Brain microvascular endothelial cell (primary cell): ENCODE data around the gene USP17L10.
"Not testable (repeated sequence)": the region's sequence is repeated elsewhere in the genome, so short reads cannot be mapped to it uniquely, and the experiment has no call there.

Source experiments
- DNase-seq: peaks from one replicate; pipeline ENCODE4 v3.0.0-alpha.2; 2020
- H3K27ac ChIP-seq: fragments of 250-450 bp; sonication (Bioruptor Pico); 2 replicates; pipeline ENCODE4 v1.5.1; 2020; ENCODE audit warnings: mild to moderate bottlenecking, moderate library complexity
- H3K27me3 ChIP-seq: fragments of 250-450 bp; sonication (Bioruptor Pico); replicated peaks from 2 replicates; pipeline ENCODE4 v1.5.1; 2020; ENCODE audit warnings: mild to moderate bottlenecking
- H3K36me3 ChIP-seq: fragments of 250-450 bp; sonication (Bioruptor Pico); replicated peaks from 2 replicates; pipeline ENCODE4 v1.5.1; 2020; ENCODE audit warnings: mild to moderate bottlenecking
- H3K4me3 ChIP-seq: 2 replicates; pipeline ENCODE4 v1.5.1; 2011; ENCODE audit warnings: low read depth, mild to moderate bottlenecking, control low read depth, low read length, moderate library complexity
- in situ Hi-C: cut with HindIII; loops from 2 replicates; pipeline ENCODE4 v1.10.0; 2017; ENCODE audit warnings: low sequenced_read_pairs, low pct_ligation_motif_present

The USP17L10 gene, protein sequence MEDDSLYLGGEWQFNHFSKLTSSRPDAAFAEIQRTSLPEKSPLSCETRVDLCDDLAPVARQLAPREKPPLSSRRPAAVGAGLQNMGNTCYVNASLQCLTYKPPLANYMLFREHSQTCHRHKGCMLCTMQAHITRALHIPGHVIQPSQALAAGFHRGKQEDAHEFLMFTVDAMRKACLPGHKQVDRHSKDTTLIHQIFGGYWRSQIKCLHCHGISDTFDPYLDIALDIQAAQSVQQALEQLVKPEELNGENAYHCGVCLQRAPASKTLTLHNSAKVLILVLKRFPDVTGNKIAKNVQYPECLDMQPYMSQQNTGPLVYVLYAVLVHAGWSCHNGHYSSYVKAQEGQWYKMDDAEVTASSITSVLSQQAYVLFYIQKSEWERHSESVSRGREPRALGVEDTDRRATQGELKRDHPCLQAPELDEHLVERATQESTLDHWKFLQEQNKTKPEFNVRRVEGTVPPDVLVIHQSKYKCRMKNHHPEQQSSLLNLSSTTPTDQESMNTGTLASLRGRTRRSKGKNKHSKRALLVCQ

DNA sequence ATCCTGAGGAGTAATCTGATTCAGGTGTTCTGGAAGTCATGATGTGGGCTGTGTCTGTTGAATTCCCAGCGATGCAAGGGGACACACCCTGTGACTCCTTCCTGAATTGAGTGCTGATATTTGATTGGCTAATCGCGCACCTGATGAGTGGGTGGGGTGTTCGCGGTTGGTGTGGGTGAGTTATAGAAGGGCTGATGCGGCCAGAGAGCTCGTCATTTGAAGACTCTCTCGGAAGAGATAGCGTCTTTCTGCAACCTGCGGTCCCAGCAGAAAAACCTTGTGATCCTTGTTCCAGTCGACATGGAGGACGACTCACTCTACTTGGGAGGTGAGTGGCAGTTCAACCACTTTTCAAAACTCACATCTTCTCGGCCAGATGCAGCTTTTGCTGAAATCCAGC, at the start of gene USP17L10:
Gene USP17L10 (plus strand): TSS at position 301 of the 400 bp plus-strand sequence. CDS start 0 bp downstream, at position 301.
- H3K27me3 ChIP-seq, H3K27ac ChIP-seq, H3K36me3 ChIP-seq, H3K4me3 ChIP-seq, in situ Hi-C loops, DNase-seq: not testable (repeated sequence)

DNA sequence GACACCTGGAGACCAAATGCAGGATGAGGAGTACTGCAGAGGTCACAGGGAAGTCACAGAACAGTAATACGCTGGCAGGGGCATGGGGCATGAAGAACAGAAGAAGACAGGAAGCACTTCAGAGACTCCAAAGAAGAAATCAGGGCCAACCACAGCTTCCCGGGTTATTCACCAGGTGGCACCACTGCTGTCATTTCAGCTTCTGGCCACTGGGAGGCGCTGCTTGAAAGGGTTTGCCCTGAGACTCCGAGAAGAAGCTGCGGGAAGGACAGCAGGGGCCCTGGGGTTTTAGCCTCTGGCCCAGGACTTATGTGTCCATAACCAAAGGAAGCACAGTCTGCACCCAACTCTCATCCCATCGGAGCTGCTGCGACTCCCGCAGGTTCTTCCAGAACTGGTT, 44.5 kb upstream of the USP17L10 start:
- in situ Hi-C loops, H3K27ac ChIP-seq, H3K36me3 ChIP-seq, DNase-seq, H3K27me3 ChIP-seq, H3K4me3 ChIP-seq: not testable (repeated sequence)

GRCh38 chr4:9169791-9170459, 40.5 kb upstream of the USP17L10 start, which contains the start of gene FAM90A26:
Gene FAM90A26 (plus strand): TSS chr4:9170409. CDS start chr4:9173173, 2,764 bp downstream.
- DNase-seq, in situ Hi-C loops, H3K36me3 ChIP-seq, H3K4me3 ChIP-seq, H3K27ac ChIP-seq, H3K27me3 ChIP-seq: not testable (repeated sequence)

DNA sequence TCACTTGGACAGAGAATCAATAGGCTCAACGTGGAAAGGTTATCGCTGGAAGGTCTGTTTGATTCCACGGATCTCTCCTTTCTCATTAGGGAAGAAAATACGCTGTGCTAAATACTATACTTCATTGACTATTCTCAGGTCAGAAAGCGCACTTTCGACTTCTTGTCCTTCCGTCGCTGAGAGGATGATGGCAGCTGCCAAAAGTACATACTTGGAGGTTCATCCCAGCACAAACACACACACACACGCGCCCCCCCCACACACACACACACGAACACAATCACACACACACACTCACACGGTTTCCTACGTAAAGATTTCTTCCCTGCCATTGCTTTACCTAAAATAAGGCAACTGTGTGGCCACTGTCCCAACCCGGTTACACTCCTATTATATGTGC, 4.2 kb downstream of the USP17L10 start:
- DNase-seq, in situ Hi-C loops, H3K36me3 ChIP-seq, H3K27me3 ChIP-seq, H3K27ac ChIP-seq, H3K4me3 ChIP-seq: not testable (repeated sequence)

GRCh38 chr4:9215105-9215504, 4.6 kb downstream of the USP17L10 start, which contains the start of gene USP17L11:
Gene USP17L11 (plus strand): TSS chr4:9215405. CDS start chr4:9215405, 0 bp downstream.
- in situ Hi-C loops, H3K4me3 ChIP-seq, H3K27ac ChIP-seq, DNase-seq, H3K27me3 ChIP-seq, H3K36me3 ChIP-seq: not testable (repeated sequence)

DNA sequence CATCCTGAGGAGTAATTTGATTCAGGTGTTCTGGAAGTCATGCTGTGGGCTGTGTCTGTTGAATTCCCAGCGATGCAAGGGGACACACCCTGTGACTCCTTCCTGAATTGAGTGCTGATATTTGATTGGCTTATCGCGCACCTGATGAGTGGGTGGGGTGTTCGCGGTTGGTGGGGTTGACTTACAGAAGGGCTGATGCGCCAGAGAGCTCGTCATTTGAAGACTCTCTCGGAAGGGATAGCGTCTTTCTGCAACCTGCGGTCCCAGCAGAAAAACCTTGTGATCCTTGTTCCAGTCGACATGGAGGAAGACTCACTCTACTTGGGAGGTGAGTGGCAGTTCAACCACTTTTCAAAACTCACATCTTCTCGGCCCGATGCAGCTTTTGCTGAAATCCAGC, 9.4 kb downstream of the USP17L10 start, which contains the start of gene USP17L12:
Gene USP17L12 (plus strand): TSS at position 301 of the 400 bp plus-strand sequence. CDS start 0 bp downstream, at position 301.
- DNase-seq, H3K27ac ChIP-seq, H3K36me3 ChIP-seq, H3K4me3 ChIP-seq, in situ Hi-C loops, H3K27me3 ChIP-seq: not testable (repeated sequence)

- H3K4me3 ChIP-seq, H3K27me3 ChIP-seq, H3K36me3 ChIP-seq, H3K27ac ChIP-seq, DNase-seq, in situ Hi-C loops: not testable (repeated sequence)
Observed at GRCh38 chr4:9224596-9224995, 14.1 kb downstream of the USP17L10 start, which contains the start of gene USP17L13. Gene USP17L13 (plus strand): TSS chr4:9224896. CDS start chr4:9224896, 0 bp downstream.

DNA sequence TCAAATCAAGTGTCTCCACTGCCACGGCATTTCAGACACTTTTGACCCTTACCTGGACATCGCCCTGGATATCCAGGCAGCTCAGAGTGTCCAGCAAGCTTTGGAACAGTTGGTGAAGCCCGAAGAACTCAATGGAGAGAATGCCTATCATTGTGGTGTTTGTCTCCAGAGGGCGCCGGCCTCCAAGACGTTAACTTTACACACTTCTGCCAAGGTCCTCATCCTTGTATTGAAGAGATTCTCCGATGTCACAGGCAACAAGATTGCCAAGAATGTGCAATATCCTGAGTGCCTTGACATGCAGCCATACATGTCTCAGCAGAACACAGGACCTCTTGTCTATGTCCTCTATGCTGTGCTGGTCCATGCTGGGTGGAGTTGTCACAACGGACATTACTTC, 19.8 kb downstream of the USP17L10 start:
- H3K4me3 ChIP-seq, in situ Hi-C loops, H3K27me3 ChIP-seq, H3K36me3 ChIP-seq, H3K27ac ChIP-seq, DNase-seq: not testable (repeated sequence)

- DNase-seq, H3K36me3 ChIP-seq, H3K27ac ChIP-seq, H3K4me3 ChIP-seq, H3K27me3 ChIP-seq, in situ Hi-C loops: not testable (repeated sequence)
Observed at GRCh38 chr4:9234085-9234484, 23.6 kb downstream of the USP17L10 start, which contains the start of gene USP17L15. Gene USP17L15 (plus strand): TSS chr4:9234385. CDS start chr4:9234385, 0 bp downstream.

- in situ Hi-C loops, H3K4me3 ChIP-seq, H3K36me3 ChIP-seq, H3K27ac ChIP-seq, DNase-seq, H3K27me3 ChIP-seq: not testable (repeated sequence)
Observed at GRCh38 chr4:9238461-9238860, 28.0 kb downstream of the USP17L10 start.

GRCh38 chr4:9243579-9243978, 33.1 kb downstream of the USP17L10 start, which contains the start of gene USP17L17:
Gene USP17L17 (plus strand): TSS chr4:9243879. CDS start chr4:9243879, 0 bp downstream.
- H3K27ac ChIP-seq, H3K36me3 ChIP-seq, in situ Hi-C loops, DNase-seq, H3K27me3 ChIP-seq, H3K4me3 ChIP-seq: not testable (repeated sequence)

- H3K27me3 ChIP-seq, in situ Hi-C loops, H3K4me3 ChIP-seq, H3K36me3 ChIP-seq, H3K27ac ChIP-seq: not testable (repeated sequence)
- peak; percentile 4 for DNase-seq
Observed at GRCh38 chr4:9247953-9248680, 37.7 kb downstream of the USP17L10 start, which contains the start of gene USP17L18. Gene USP17L18 (plus strand): TSS chr4:9248630. CDS start chr4:9248630, 0 bp downstream.

DNA sequence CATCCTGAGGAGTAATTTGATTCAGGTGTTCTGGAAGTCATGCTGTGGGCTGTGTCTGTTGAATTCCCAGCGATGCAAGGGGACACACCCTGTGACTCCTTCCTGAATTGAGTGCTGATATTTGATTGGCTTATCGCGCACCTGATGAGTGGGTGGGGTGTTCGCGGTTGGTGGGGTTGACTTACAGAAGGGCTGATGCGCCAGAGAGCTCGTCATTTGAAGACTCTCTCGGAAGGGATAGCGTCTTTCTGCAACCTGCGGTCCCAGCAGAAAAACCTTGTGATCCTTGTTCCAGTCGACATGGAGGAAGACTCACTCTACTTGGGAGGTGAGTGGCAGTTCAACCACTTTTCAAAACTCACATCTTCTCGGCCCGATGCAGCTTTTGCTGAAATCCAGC, 42.6 kb downstream of the USP17L10 start, which contains the start of gene USP17L19:
Gene USP17L19 (plus strand): TSS at position 301 of the 400 bp plus-strand sequence. CDS start 0 bp downstream, at position 301.
- H3K36me3 ChIP-seq, in situ Hi-C loops, DNase-seq, H3K4me3 ChIP-seq, H3K27ac ChIP-seq, H3K27me3 ChIP-seq: not testable (repeated sequence)
